Mesendoderm (in vitro differentiated cells): ENCODE measurements around the gene DLG2.

ENCODE experiments used
- DNase-seq: peaks from one replicate; pipeline ENCODE4 v3.0.0; 2013
- H2AK5ac ChIP-seq: 2 replicates; pipeline ENCODE4 v1.6.1; 2013; ENCODE audit warnings: low read length, inconsistent platforms
- H2BK120ac ChIP-seq: 2 replicates; pipeline ENCODE4 v1.6.1; 2013; ENCODE audit warnings: low read depth, mild to moderate bottlenecking, low read length, moderate library complexity, mixed read lengths
- H2BK15ac ChIP-seq: replicated peaks from 2 replicates; pipeline ENCODE4 v1.6.1; 2013; ENCODE audit warnings: low read depth, mild to moderate bottlenecking, moderate library complexity
- H2BK5ac ChIP-seq: 2 replicates; pipeline ENCODE4 v1.6.1; 2013; ENCODE audit warnings: low read length, inconsistent platforms
- H3K18ac ChIP-seq: 2 replicates; pipeline ENCODE4 v1.6.1; 2013; ENCODE audit warnings: mild to moderate bottlenecking, low read length, mixed read lengths
- H3K23ac ChIP-seq: one replicate; pipeline ENCODE4 v1.6.1; 2013; ENCODE audit warnings: low read length
- H3K27ac ChIP-seq: 2 replicates; pipeline ENCODE4 v1.5.1; 2013; ENCODE audit warnings: low read depth, mild to moderate bottlenecking, inconsistent platforms, low read length, moderate library complexity
- H3K27me3 ChIP-seq: 2 replicates; pipeline ENCODE4 v1.6.1; 2013; ENCODE audit warnings: low read length, control low read depth, mild to moderate bottlenecking, inconsistent platforms; ENCODE audit not compliant: insufficient read depth, poor library complexity
- H3K36me3 ChIP-seq: 2 replicates; pipeline ENCODE4 v1.6.1; 2013; ENCODE audit warnings: low read length, inconsistent platforms; ENCODE audit not compliant: control insufficient read depth, insufficient read depth
- H3K4ac ChIP-seq: one replicate; pipeline ENCODE4 v1.6.1; 2013; ENCODE audit warnings: low read depth, mild to moderate bottlenecking, low read length, moderate library complexity
- H3K4me1 ChIP-seq: 2 replicates; pipeline ENCODE4 v1.6.1; 2013; ENCODE audit warnings: low read depth, low read length, inconsistent platforms; ENCODE audit not compliant: control insufficient read depth
- H3K4me2 ChIP-seq: 2 replicates; pipeline ENCODE4 v1.6.1; 2013; ENCODE audit warnings: low read length
- H3K4me3 ChIP-seq: 2 replicates; pipeline ENCODE4 v1.5.1; 2013; ENCODE audit warnings: mild to moderate bottlenecking, low read length
- H3K56ac ChIP-seq: one replicate; pipeline ENCODE4 v1.6.1; 2013; ENCODE audit warnings: low read length
- H3K79me1 ChIP-seq: 2 replicates; pipeline ENCODE4 v1.6.1; 2013; ENCODE audit warnings: low read length, inconsistent platforms
- H3K79me2 ChIP-seq: 2 replicates; pipeline ENCODE4 v1.6.1; 2013; ENCODE audit warnings: mild to moderate bottlenecking, low read length; ENCODE audit not compliant: control insufficient read depth, insufficient read depth
- H3K9ac ChIP-seq: 2 replicates; pipeline ENCODE4 v1.6.1; 2013; ENCODE audit warnings: low read length, inconsistent platforms
- H4K5ac ChIP-seq: one replicate; pipeline ENCODE4 v1.6.1; 2013; ENCODE audit warnings: low read length
- H4K8ac ChIP-seq: one replicate; pipeline ENCODE4 v1.6.1; 2013; ENCODE audit warnings: low read depth, mild to moderate bottlenecking, control low read depth, low read length, moderate library complexity
- WGBS: extraction: QIAGEN DNeasy Blood & Tissue Kit; methylation state at CpG from one replicate; pipeline ENCODE4 v1.1.7; 2013; ENCODE audit warnings: low lambda C conversion rate, missing lambda C conversion rate; ENCODE audit not compliant: insufficient coverage; ENCODE audit errors: extremely low coverage; 5-methylcytosine and 5-hydroxymethylcytosine counted together

Gene DLG2

GRCh38 chr11:83681906-83682610, 1945.1 kb downstream of the DLG2 start:
- no peaks in the 10 kb centered on the region for H3K36me3 ChIP-seq
- H3K79me2 ChIP-seq: no peaks in the 10 kb centered on the region
- H3K18ac ChIP-seq: no peak overlapping the region
- DNase-seq: no peak
- no peaks in the 10 kb centered on the region for H3K79me1 ChIP-seq
- no peak overlapping the region for H4K8ac ChIP-seq
- peak overlapping the region; percentile 6 for H2AK5ac ChIP-seq
- no peak overlapping the region for H2BK15ac ChIP-seq
- H3K4ac ChIP-seq: no peak overlapping the region
- no peak overlapping the region for H3K27ac ChIP-seq
- no CpG with 5 or more reads among the region's 10 CpGs for WGBS
- H3K56ac ChIP-seq: no peak overlapping the region
- no peak overlapping the region for H3K9ac ChIP-seq
- H4K5ac ChIP-seq: no peak overlapping the region
- H2BK120ac ChIP-seq: no peak overlapping the region
- no peaks in the 10 kb centered on the region for H3K27me3 ChIP-seq
- no peak overlapping the region for H3K4me3 ChIP-seq
- H3K4me1 ChIP-seq: peaks cover 19% of the 10 kb centered on the region
- H2BK5ac ChIP-seq: no peak overlapping the region
- H3K23ac ChIP-seq: no peak overlapping the region
- no peak overlapping the region for H3K4me2 ChIP-seq

GRCh38 chr11:83681031-83681781, 1945.9 kb downstream of the DLG2 start:
- Histone ChIP-seq H3K79me1 (no peaks in the 10 kb centered on the region), H3K27me3 (no peaks in the 10 kb centered on the region), H4K5ac (no peak overlapping the region), H3K18ac (peak overlapping the region; percentile 53), H3K9ac (no peak overlapping the region), H3K4me2 (no peak overlapping the region), H2BK5ac (no peak overlapping the region), H3K79me2 (no peaks in the 10 kb centered on the region), H2BK15ac (no peak overlapping the region), H2BK120ac (no peak overlapping the region), H3K27ac (no peak overlapping the region), H2AK5ac (no peak overlapping the region), H3K23ac (no peak overlapping the region), H4K8ac (no peak overlapping the region), H3K56ac (peak overlapping the region; percentile 18), H3K36me3 (no peaks in the 10 kb centered on the region), H3K4me3 (no peak overlapping the region), H3K4me1 (peaks cover 19% of the 10 kb centered on the region), H3K4ac (peak overlapping the region; percentile 59)
- WGBS: no CpG with 5 or more reads among the region's 15 CpGs
- no peak for DNase-seq

GRCh38 chr11:83680321-83680720, 1946.8 kb downstream of the DLG2 start:
- Histone ChIP-seq H3K4me2 (no peak overlapping the region), H3K4me3 (no peak overlapping the region), H3K4ac (no peak overlapping the region), H2AK5ac (no peak overlapping the region), H3K27me3 (no peaks in the 10 kb centered on the region), H3K9ac (no peak overlapping the region), H3K56ac (no peak overlapping the region), H2BK120ac (no peak overlapping the region), H3K36me3 (no peaks in the 10 kb centered on the region), H3K79me1 (no peaks in the 10 kb centered on the region), H3K79me2 (no peaks in the 10 kb centered on the region), H3K23ac (no peak overlapping the region), H3K27ac (no peak overlapping the region), H4K8ac (no peak overlapping the region), H3K4me1 (peaks cover 19% of the 10 kb centered on the region), H4K5ac (no peak overlapping the region), H2BK15ac (peak overlapping the region; percentile 85), H3K18ac (peak overlapping the region; percentile 60), H2BK5ac (no peak overlapping the region)
- DNase-seq: peak; percentile 55
- WGBS: no CpG with 5 or more reads among the region's 2 CpGs

GRCh38 chr11:83678831-83679584, 1948.1 kb downstream of the DLG2 start:
- Histone ChIP-seq H4K5ac (no peak overlapping the region), H3K4me2 (no peak overlapping the region), H4K8ac (no peak overlapping the region), H3K18ac (no peak overlapping the region), H2BK15ac (no peak overlapping the region), H2AK5ac (no peak overlapping the region), H3K4ac (no peak overlapping the region), H3K23ac (no peak overlapping the region), H3K79me1 (no peaks in the 10 kb centered on the region), H3K4me3 (no peak overlapping the region), H3K27ac (no peak overlapping the region), H3K36me3 (no peaks in the 10 kb centered on the region), H3K79me2 (no peaks in the 10 kb centered on the region), H3K4me1 (peaks cover 19% of the 10 kb centered on the region), H2BK120ac (no peak overlapping the region), H3K9ac (no peak overlapping the region), H3K27me3 (no peaks in the 10 kb centered on the region), H2BK5ac (no peak overlapping the region), H3K56ac (no peak overlapping the region)
- WGBS: no CpG with 5 or more reads among the region's 5 CpGs
- no peak for DNase-seq

GRCh38 chr11:83677730-83678129, 1949.4 kb downstream of the DLG2 start:
- H3K4me2 ChIP-seq: no peak overlapping the region
- H4K5ac ChIP-seq: no peak overlapping the region
- H4K8ac ChIP-seq: no peak overlapping the region
- H3K23ac ChIP-seq: no peak overlapping the region
- H2BK5ac ChIP-seq: no peak overlapping the region
- peaks cover 13% of the 10 kb centered on the region for H3K4me1 ChIP-seq
- H3K79me1 ChIP-seq: no peaks in the 10 kb centered on the region
- no peaks in the 10 kb centered on the region for H3K79me2 ChIP-seq
- no CpG with 5 or more reads among the region's 1 CpG for WGBS
- no peak overlapping the region for H3K56ac ChIP-seq
- no peaks in the 10 kb centered on the region for H3K36me3 ChIP-seq
- H3K4me3 ChIP-seq: no peak overlapping the region
- H3K4ac ChIP-seq: no peak overlapping the region
- H3K27me3 ChIP-seq: no peaks in the 10 kb centered on the region
- peak; percentile 57 for DNase-seq
- H2BK120ac ChIP-seq: no peak overlapping the region
- H2AK5ac ChIP-seq: no peak overlapping the region
- H2BK15ac ChIP-seq: no peak overlapping the region
- H3K18ac ChIP-seq: no peak overlapping the region
- H3K27ac ChIP-seq: no peak overlapping the region
- no peak overlapping the region for H3K9ac ChIP-seq
